ENCODE measurements around the gene TIGD7.
"Not testable (repeated sequence)": the region's sequence is repeated elsewhere in the genome, so short reads cannot be mapped to it uniquely, and the experiment has no call there.

TIGD7 gene

GRCh38 chr16:3282103-3282729 lies 23.0 kb downstream of the TIGD7 start:
- no peak for DNase-seq

GRCh38 chr16:3281222-3281820 lies 23.9 kb downstream of the TIGD7 start:
- no peak for DNase-seq

DNA sequence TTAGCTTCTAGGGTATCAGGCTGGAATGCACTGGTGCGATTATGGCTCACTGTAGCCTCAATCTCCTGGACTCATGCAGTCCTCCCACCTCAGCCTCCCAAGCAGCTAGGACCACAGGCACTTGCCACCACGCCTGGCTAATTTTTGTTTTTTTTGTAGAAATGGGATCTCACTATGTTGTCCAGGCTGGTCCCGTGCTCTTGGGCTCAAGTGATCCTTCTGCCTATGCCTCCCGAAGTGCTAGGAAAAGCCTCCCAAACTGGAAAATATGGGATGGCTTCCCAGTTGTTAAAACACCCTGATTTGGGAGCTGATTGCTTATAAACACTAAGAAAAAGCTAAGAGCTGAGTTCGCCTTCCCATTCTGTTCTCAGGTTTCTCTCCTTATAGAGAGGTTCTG lies 28.6 kb downstream of the TIGD7 start:
- no peak for DNase-seq

DNA sequence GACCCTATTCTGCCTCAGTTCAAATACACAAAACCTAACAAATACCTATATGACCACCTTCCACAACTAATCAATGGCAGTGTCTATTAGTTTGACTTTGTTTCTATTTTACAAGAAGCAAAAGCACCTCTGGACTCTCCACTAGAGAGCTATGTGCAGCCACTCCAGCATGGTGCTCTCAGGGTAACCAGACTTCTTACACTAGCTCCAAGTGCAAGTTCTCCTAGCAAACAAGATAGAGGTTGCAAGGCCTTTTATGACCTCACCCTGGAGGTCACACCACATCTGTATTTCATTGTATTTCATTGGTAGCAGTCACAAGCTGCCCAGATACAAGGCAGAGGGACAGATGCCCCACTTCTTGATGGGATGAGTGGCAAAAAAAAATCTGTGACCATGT lies 30.3 kb downstream of the TIGD7 start:
- no peak for DNase-seq

GRCh38 chr16:3274490-3274889 lies 30.7 kb downstream of the TIGD7 start:
- no peak for DNase-seq

DNA sequence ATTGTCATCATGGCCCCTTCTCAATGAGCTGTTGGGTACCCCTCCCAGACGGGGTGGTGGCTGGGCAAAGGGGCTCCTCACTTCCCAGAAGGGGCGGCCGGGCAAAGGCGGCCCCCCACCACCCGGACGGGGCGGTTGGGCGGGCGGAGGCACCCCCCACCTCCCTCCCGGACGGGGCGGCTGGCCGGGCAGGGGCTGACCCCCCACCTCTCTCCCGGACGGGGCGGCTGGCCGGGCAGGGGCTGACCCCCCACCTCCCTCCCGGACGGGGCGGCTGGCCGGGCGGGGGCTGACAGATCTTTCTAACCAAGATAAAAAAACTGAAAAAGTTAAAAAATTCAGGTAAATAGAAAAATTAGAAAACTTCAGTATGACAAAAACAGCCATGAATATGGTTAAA lies 33.9 kb downstream of the TIGD7 start:
- not testable (repeated sequence) for DNase-seq

GRCh38 chr16:3270718-3271117 lies 34.5 kb downstream of the TIGD7 start:
- DNase-seq: not testable (repeated sequence)

DNA sequence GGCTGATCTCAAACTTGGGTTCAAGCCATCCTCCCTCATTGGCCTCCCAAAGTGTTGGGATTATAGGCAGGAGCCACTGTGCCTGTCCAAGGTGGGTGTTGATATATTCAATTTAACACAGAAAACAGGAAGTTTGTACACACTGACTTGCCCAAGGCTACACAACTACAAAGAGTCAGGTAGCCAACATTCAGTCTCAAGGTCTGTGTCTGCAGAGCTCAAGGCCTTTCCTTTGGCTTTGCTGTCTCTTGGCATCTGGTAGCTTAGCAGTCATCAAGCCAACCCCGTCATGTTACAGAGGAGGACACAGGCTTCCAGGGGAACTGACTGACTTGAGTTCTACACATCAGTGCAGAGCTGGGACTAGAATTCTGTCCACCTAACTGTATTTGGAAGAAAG lies 36.9 kb downstream of the TIGD7 start:
- no peak for DNase-seq

DNA sequence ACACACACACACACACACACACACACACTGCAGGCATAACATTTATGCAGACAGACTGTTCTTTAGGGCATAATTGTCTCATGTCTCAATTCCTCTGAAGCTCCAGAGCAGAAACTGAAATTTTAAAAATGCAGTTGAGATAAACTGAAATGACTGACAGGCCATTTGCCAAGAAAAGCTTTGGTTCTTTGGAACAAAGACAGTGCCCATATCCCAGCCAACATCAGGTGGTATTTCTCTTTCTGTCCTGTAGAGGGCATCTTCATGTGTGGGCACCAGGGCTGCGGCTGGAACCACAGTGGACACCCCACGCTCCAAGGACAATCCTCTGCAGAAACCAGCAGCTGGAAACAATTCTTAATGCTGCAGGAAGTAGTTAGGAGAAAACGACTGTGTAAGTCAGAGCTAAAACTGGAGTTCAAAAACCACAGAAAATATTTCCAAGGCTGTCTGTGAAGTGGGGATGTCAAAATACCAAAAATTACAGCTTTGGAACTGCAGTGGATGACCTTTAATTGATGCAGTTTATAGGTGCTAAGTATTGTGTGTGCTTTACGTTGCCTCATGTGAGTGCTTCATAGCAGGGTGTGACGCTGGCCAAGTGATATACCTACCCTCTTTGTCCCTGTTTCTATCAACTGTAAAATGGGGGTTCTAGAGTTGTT lies 38.2 kb downstream of the TIGD7 start:
- DNase-seq: peak in 2 of 3 donors; percentile 33 to 35

- peak; percentile 97 to 98 (median 98) for DNase-seq
Observed at GRCh38 chr16:3264137-3265036, 40.8 kb downstream of the TIGD7 start.

DNA sequence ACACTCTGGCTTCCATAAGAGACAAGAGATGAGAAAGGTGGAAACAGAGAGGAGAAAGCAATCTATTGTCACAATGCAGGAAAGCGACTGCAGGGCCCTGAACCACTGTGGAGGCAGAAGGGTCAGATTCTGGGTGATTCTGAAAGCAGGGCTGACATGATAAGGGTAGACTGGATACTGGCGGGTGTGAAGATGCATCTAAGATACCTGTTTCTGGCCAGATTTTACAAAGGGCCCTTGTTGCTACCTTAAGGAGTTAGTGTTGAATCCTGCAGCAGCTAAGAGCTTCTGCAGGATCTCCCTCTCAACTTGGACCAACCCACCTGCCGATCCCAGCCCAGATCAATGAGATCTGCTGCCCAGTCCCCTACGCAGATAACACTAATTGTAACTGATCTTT lies 42.7 kb downstream of the TIGD7 start:
- no peak for DNase-seq

DNA sequence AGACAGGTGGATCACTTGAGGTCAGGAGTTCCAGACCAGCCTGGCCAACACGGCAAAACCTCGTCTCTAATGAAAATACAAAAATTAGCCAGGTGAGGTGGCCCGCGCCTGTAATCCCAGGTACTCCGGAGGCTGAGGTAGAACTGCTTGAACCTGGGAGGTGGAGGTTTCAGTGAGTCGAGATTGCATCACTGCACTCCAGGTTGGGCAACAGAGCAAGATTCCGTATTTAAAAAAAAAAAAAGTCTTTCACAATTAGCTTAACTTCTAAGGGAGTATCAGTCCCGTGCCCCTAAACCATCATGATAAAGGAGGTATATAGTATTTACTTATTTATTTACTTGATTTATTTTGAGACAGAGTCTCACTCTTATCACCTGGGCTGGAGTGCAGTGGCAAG lies 45.4 kb downstream of the TIGD7 start:
- DNase-seq: peak; percentile 27 to 36 (median 28)

DNA sequence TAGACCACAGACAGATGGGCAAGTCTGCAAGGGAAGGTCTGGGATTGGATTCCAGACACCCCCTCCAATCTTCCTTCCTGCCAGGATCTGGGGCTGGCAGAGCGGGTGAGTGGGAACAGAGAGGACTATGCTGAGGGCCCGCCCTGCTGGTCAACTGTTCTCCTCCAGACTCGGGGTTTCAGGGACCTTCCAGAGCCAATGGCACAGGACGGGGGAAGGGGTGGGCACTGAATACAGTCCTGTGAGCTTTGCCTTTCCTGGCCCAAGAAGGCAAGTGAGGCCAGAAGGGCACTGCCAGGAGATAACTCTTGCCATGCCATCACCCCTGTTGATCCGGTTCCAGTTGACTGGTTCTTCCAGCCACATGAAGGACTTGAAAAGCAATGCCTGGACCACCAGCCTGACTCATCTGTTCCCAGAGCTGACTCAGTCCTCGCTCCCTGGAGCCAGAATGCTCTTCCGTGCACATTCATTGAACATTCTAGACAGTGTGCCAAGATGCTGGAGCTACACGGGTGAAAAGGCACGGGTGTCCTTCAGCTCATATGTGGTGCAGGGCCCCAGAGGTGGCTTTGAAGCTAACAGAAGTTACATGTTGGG lies 48.3 kb downstream of the TIGD7 start:
- DNase-seq: peak; percentile 55 to 69 (median 61)

DNA sequence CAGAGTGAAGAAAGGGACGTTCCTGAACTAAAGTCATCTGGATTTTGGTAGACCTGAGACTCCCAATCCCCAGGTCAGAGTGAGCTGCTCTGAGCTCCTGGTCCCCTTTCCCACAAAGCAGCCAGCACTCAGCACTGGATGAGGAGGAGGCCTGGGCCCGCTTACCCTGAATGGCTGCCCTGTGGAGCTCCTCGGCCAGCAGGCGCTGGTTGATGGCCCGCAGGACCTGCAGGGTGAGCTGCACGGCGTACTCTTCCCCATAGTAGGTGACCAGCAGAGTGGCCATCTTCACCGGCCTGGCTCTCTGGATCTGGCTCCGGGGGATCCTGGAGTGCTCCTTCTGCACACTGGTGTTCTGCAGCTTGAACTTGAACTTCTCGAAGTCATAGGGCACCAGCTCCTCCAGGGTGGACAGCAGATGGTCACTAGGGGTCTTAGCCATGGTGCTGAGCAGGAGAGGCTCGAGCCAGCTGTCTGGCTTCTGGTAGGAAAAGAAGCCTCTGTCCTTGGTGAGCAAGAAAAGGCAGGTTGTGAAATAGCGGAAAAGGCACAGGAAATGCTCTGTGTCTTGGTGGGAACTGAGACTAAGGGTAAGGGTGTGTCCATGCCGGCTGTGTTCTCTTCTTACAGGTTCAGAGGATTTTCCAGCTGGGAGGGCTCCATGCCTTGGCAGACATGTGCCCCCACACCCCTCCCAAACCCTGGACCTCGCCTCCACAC lies 48.9 kb downstream of the TIGD7 start, which contains the start of gene MEFV:
Gene MEFV (minus strand): TSS at position 488 of the 720 bp plus-strand sequence. CDS start 46 bp downstream, at position 442.
- peak; percentile 86 to 95 (median 93) for DNase-seq

GRCh38 chr16:3254309-3254708 lies 50.9 kb downstream of the TIGD7 start:
- no peak for DNase-seq

GRCh38 chr16:3252967-3253366 lies 52.3 kb downstream of the TIGD7 start:
- DNase-seq: no peak

- DNase-seq: no peak
Observed at GRCh38 chr16:3249451-3249850, 55.8 kb downstream of the TIGD7 start.

DNA sequence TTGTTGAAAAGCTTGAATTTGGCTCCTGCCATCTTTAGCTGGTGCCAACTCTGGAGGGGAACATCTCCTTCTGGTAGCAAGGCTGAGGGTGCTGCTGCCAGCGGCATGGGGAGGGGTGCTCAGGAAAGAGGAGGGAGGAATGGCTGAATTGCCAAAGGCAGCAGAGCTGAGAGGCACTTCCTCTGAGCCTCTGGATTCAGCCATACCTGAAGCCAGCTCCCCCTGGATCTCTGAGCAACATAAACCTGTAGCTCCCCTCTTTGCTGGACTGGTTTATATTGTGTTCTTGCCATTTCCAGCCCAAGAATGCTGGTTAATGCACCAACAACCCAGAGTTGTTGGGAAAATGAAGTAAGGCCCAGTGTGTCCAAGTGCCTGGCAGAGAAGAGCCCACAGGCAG lies 56.2 kb downstream of the TIGD7 start:
- no peak for DNase-seq

Data from suppressor macrophage treated with lipopolysaccharide for 1 hour (primary cell).